Ureter (tissue), 1 donor: ENCODE data around the gene TRIO. TPM values are rescaled to one million over a fixed set of nuclear protein-coding genes. Genes with fewer than 3 reads are reported as not detected.
A peak's percentile ranks its signal among the peaks of the same experiment; 100 is the strongest.

Source experiments
- DNase-seq: peaks from one replicate; pipeline ENCODE4 v3.0.0-alpha.2; 2020; ENCODE audit warnings: low spot score
- total RNA-seq: library from RNA; stranded (reverse); gene quantifications from one replicate; pipeline ENCODE4 v1.2.4, GENCODE V29; 2023
- donor health status: DM: yes; HTN: yes; CAD: no.

Gene TRIO
- total RNA-seq, 1 donor from 2014 or later: 216 TPM

GRCh38 chr5:14330291-14330690 lies 187.1 kb downstream of the TRIO start:
- DNase-seq: no peak

- no peak for DNase-seq
Observed at GRCh38 chr5:14330729-14331385, 187.7 kb downstream of the TRIO start.

- DNase-seq: no peak
Observed at GRCh38 chr5:14331386-14331781, 188.2 kb downstream of the TRIO start.

- no peak for DNase-seq
Observed at GRCh38 chr5:14332038-14332631, 189.0 kb downstream of the TRIO start.

GRCh38 chr5:14332746-14333145 lies 189.6 kb downstream of the TRIO start:
- DNase-seq: no peak

- DNase-seq: no peak
Observed at GRCh38 chr5:14337593-14337992, 194.5 kb downstream of the TRIO start.

- no peak for DNase-seq
Observed at GRCh38 chr5:14339468-14339867, 196.3 kb downstream of the TRIO start.

GRCh38 chr5:14341571-14342230 lies 198.6 kb downstream of the TRIO start:
- DNase-seq: no peak

- DNase-seq: no peak
Observed at GRCh38 chr5:14342306-14342705, 199.2 kb downstream of the TRIO start.

GRCh38 chr5:14343376-14343775 lies 200.2 kb downstream of the TRIO start:
- DNase-seq: no peak

- DNase-seq: no peak
Observed at GRCh38 chr5:14347522-14347921, 204.4 kb downstream of the TRIO start.

GRCh38 chr5:14348142-14348541 lies 205.0 kb downstream of the TRIO start:
- DNase-seq: no peak

GRCh38 chr5:14349029-14349428 lies 205.9 kb downstream of the TRIO start:
- DNase-seq: no peak

- DNase-seq: no peak
Observed at GRCh38 chr5:14351086-14351661, 208.0 kb downstream of the TRIO start.

GRCh38 chr5:14351845-14352712 lies 208.9 kb downstream of the TRIO start:
- peak; percentile 57 for DNase-seq

GRCh38 chr5:14353726-14354474 lies 210.8 kb downstream of the TRIO start:
- DNase-seq: no peak

- no peak for DNase-seq
Observed at GRCh38 chr5:14355391-14355790, 212.2 kb downstream of the TRIO start.

- DNase-seq: no peak
Observed at GRCh38 chr5:14356305-14356704, 213.2 kb downstream of the TRIO start.

GRCh38 chr5:14357441-14357840 lies 214.3 kb downstream of the TRIO start:
- DNase-seq: no peak

GRCh38 chr5:14357851-14358250 lies 214.7 kb downstream of the TRIO start:
- no peak for DNase-seq

GRCh38 chr5:14358536-14358935 lies 215.4 kb downstream of the TRIO start:
- no peak for DNase-seq
